ENCODE data around the gene BAHCC1.

BAHCC1 gene

DNA sequence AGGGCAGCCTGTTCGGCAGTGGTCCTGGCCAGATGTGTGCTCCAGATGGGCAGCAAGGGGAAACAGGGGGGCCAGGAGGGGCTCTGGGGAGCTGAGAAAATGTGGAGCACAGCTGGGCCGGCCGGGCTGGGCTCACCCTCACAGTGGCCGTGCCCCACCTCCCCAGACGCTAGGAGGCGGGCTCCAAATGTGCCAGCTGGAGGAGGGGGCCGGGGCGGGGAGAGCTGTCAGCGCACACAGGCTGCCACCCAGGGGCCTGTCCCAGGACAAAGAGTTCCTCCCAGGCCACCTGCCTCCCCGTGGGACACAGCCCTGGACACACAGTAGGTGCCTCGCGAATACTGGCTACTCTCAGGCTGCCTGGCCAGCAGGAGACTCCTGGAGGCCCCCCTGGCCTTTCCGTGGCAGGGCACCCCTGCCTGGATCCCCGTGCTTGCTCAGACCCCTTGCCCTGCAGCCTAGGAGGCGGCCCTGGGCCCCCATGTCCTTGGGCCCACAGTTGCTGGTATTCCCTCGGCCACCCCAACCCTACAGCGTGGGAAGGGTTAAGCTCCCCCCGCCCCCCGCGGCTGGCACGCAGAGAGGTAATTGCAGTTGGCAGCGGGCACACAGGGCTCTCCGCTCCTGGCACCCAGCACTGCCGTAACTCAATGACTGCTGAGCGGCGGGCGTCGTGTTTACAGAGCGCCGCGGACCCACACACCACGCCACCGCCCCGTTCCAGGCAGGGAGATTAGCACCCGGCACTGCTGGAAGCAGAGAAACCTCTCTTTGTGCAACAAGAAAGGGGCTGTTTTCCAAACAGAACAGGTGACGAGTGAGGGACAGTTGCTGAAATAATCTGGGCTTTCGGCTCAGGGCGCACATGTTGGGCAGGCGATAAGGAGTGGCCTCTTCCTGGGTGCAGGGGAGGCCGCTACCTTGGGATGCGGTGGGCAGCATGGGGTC is 32.2 kb downstream of the BAHCC1 start:
- DNase-seq (ENCODE audit: low spot score): peak; percentile 85

- peak; percentile 89 for DNase-seq (ENCODE audit: low spot score)
Observed at GRCh38 chr17:81428121-81428515, 32.9 kb downstream of the BAHCC1 start.

- peak; percentile 35 for DNase-seq (ENCODE audit: low spot score)
Observed at GRCh38 chr17:81428516-81428915, 33.3 kb downstream of the BAHCC1 start.

- peak; percentile 87 for DNase-seq (ENCODE audit: low spot score)
Observed at GRCh38 chr17:81428948-81429774, 33.9 kb downstream of the BAHCC1 start.

GRCh38 chr17:81429821-81430551 is 34.7 kb downstream of the BAHCC1 start:
- DNase-seq (ENCODE audit: low spot score): peak; percentile 66

GRCh38 chr17:81431545-81432482 is 36.6 kb downstream of the BAHCC1 start:
- no peak for DNase-seq (ENCODE audit: low spot score)

DNA sequence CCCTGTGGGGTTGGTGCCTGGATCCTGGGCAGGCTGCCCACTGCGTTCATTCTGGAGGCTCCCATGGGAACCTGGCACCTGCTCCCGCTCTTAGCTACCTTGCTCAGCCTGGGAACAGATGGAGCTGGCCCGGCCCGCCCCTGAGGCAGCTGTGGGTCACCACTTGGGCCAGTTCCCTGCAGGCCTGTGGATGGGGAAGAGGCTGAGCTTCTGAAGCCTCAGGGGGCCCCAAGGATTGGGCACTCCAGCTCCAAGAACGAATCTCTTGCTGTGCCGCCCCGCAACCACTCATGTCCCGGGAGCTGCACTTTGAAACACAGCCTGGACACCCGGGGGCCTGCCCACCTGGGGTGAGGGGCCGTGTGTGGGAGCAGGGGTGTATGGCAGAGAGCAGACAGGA is 37.7 kb downstream of the BAHCC1 start:
- DNase-seq (ENCODE audit: low spot score): no peak

- no peak for DNase-seq (ENCODE audit: low spot score)
Observed at GRCh38 chr17:81433656-81434055, 38.4 kb downstream of the BAHCC1 start.

DNA sequence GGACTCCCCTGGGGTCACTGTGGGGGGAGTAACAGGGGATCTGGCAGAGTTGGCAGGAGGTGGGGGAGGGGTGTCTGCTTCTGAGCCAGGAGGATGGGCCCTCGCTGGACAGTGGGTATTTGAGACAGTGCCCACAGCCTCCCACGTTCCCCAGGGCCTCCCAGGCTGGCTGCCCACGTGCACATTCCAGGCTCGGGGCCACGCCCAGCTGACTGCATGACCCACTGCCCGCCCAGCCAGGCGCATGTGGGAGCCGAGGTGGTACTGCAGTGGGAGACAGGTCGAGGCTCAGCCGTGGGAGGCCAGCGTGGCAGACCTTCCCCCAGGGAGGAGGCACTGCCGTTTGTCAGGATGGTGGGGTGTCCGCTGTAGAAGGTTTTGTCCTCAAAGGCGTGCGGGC is 38.8 kb downstream of the BAHCC1 start:
- DNase-seq (ENCODE audit: low spot score): no peak

GRCh38 chr17:81434681-81435417 is 39.6 kb downstream of the BAHCC1 start:
- DNase-seq (ENCODE audit: low spot score): no peak

GRCh38 chr17:81435652-81436293 is 40.5 kb downstream of the BAHCC1 start:
- no peak for DNase-seq (ENCODE audit: low spot score)

DNA sequence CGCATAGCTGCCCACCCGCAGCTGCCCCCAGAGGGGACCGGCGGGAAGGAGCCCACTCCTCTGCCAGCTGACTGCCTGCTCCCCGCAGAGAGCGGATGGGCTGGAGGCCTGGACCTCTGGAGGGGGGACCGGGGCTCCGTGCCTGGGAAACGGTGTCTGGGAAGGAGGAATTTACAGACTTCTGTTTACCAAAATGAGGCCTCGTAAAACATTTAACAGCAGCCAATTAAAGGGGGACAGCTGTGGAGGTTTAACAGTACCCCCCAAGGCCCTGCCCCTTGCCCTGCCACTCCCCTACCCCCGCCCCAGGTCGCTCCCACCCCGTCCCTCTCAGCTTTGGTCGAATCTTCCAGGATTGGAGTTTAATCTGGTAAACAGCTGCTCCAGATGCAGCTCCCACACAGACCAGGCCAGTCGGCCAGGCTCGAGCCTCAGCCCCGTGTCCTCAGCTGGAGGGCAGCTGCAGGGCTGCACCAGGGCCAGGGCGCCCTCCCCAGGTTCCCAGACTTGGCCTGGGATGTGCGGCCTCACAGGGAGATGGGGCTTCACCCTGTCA is 41.1 kb downstream of the BAHCC1 start:
- DNase-seq (ENCODE audit: low spot score): no peak

GRCh38 chr17:81437191-81437651 is 42.0 kb downstream of the BAHCC1 start:
- DNase-seq (ENCODE audit: low spot score): no peak

DNA sequence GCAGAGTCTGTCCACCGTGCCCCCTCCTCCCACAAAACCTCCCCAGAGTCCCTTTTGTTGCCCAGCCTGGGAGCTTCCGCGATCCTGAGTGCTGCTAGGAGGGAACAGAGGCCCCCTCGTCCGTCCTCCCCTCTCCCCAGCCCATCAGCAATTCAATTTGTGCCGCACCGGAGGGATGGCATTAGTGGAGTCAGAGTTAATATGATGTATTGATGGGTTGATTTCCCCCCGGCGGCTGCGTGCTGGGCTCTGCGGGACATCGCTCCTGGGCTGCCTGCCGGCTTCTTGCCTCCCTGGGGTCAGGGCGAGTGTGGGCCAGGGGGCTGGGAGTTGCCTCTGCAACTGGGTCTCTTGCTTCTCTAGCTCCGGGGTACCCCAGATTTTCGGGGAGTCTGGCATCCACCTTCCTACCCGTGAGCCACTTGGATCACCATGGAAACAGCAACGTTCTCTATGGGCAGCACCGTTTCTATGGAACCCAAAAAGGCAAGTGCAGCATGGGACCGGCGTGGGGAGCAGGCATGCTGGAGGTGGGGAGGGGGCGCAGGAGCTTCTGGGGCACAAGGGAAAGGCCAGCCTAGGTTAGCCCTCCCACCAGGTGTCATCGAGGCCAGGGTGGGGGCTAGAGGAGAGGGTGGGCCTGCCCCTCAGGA is 42.9 kb downstream of the BAHCC1 start:
- no peak for DNase-seq (ENCODE audit: low spot score)

GRCh38 chr17:81438688-81439087 is 43.4 kb downstream of the BAHCC1 start:
- DNase-seq (ENCODE audit: low spot score): no peak

- DNase-seq (ENCODE audit: low spot score): no peak
Observed at GRCh38 chr17:81440051-81440471, 44.8 kb downstream of the BAHCC1 start.

GRCh38 chr17:81440511-81441244 is 45.4 kb downstream of the BAHCC1 start:
- DNase-seq (ENCODE audit: low spot score): no peak

DNA sequence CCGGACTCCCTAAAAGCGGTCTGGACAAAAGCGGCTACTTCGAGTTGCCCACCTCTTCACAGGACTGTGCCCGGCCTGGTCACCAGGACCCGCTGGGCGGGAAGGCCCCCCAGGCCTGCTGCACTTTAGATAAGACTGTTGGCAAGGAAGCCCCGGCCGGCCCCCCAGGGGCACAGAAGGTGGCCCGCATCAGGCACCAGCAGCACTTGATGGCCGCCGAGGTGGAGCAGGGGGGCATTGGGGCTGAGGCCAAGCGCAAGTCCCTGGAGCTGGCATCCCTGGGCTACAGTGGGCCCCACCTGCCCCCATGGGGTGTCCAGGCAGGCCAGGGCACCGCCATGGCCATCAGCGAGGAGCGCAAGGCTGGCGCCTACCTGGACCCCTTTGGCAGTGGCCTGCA is 47.5 kb downstream of the BAHCC1 start:
- no peak for DNase-seq (ENCODE audit: low spot score)

All from globus pallidus (tissue), 1 donor.